ENCODE measurements around the gene DHRSX.

DNA sequence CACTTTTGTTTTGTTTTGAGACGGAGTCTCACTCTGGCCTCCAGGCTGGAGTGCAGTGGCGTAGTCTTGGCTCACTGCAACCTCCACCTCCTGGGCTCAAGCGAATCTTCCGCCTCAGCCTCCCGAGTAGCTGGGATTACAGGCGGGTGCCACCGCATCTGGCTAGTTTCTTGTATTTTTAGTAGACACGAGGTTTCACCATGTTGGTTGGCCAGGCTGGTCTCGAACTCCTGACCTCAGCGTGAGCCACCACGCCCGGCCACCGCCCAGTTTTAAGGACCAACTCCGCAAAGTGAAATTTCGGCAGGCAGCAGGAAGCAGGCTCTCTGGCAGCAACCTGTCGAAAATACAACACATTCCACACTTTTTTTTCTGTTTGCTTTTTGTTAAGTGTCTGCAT is 13.4 kb downstream of the DHRSX start:
- no peak for TF ChIP-seq ELF1 (tag; IDR thresholded peaks at IDR 0.05)
- TF ChIP-seq, protein P1, sequence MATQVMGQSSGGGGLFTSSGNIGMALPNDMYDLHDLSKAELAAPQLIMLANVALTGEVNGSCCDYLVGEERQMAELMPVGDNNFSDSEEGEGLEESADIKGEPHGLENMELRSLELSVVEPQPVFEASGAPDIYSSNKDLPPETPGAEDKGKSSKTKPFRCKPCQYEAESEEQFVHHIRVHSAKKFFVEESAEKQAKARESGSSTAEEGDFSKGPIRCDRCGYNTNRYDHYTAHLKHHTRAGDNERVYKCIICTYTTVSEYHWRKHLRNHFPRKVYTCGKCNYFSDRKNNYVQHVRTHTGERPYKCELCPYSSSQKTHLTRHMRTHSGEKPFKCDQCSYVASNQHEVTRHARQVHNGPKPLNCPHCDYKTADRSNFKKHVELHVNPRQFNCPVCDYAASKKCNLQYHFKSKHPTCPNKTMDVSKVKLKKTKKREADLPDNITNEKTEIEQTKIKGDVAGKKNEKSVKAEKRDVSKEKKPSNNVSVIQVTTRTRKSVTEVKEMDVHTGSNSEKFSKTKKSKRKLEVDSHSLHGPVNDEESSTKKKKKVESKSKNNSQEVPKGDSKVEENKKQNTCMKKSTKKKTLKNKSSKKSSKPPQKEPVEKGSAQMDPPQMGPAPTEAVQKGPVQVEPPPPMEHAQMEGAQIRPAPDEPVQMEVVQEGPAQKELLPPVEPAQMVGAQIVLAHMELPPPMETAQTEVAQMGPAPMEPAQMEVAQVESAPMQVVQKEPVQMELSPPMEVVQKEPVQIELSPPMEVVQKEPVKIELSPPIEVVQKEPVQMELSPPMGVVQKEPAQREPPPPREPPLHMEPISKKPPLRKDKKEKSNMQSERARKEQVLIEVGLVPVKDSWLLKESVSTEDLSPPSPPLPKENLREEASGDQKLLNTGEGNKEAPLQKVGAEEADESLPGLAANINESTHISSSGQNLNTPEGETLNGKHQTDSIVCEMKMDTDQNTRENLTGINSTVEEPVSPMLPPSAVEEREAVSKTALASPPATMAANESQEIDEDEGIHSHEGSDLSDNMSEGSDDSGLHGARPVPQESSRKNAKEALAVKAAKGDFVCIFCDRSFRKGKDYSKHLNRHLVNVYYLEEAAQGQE (IDR thresholded peaks at IDR 0.05; ENCODE audit: borderline replicate concordance): no peak
- TF ChIP-seq, protein P1 (CRISPR knock-in tag; IDR thresholded peaks at IDR 0.05; ENCODE audit: low read depth): no peak
- TF ChIP-seq ZNF134 (CRISPR knock-in tag; conservative IDR thresholded peaks at IDR 0.05): no peak
- TF ChIP-seq FOXK2 (conservative IDR thresholded peaks at IDR 0.05 in 1 of 2, IDR thresholded peaks at IDR 0.05 in 1 of 2; ENCODE audit: low read depth in 2 of 2): no peak
- TF ChIP-seq POLR2AphosphoS5 (IDR thresholded peaks at IDR 0.05; ENCODE audit: control insufficient read depth, insufficient read depth, low read depth, low read length): no peak
- no peak for TF ChIP-seq ZNF146 (CRISPR knock-in tag; IDR thresholded peaks at IDR 0.05; ENCODE audit: unreplicated experiment)
- TF ChIP-seq, protein P2, sequence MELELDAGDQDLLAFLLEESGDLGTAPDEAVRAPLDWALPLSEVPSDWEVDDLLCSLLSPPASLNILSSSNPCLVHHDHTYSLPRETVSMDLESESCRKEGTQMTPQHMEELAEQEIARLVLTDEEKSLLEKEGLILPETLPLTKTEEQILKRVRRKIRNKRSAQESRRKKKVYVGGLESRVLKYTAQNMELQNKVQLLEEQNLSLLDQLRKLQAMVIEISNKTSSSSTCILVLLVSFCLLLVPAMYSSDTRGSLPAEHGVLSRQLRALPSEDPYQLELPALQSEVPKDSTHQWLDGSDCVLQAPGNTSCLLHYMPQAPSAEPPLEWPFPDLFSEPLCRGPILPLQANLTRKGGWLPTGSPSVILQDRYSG (tag; conservative IDR thresholded peaks at IDR 0.05; ENCODE audit: low read depth): no peak
- TF ChIP-seq, protein P3, sequence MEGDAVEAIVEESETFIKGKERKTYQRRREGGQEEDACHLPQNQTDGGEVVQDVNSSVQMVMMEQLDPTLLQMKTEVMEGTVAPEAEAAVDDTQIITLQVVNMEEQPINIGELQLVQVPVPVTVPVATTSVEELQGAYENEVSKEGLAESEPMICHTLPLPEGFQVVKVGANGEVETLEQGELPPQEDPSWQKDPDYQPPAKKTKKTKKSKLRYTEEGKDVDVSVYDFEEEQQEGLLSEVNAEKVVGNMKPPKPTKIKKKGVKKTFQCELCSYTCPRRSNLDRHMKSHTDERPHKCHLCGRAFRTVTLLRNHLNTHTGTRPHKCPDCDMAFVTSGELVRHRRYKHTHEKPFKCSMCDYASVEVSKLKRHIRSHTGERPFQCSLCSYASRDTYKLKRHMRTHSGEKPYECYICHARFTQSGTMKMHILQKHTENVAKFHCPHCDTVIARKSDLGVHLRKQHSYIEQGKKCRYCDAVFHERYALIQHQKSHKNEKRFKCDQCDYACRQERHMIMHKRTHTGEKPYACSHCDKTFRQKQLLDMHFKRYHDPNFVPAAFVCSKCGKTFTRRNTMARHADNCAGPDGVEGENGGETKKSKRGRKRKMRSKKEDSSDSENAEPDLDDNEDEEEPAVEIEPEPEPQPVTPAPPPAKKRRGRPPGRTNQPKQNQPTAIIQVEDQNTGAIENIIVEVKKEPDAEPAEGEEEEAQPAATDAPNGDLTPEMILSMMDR (IDR thresholded peaks at IDR 0.05 in 2 of 3, conservative IDR thresholded peaks at IDR 0.05 in 1 of 3; ENCODE audit: insufficient read depth in 2 of 3, low read depth in 1 of 3, low read length in 3 of 3): no peak
- no peak for TF ChIP-seq TEAD1 (CRISPR knock-in tag; IDR thresholded peaks at IDR 0.05)
- TF ChIP-seq ZNF507 (tag; conservative IDR thresholded peaks at IDR 0.05): no peak
- TF ChIP-seq MAFK (IDR thresholded peaks at IDR 0.05; ENCODE audit: low read length): no peak
